Stimulated activated CD8-positive, alpha-beta memory T cell treated with anti-CD3 and anti-CD28 coated beads, Interleukin-12 subunit alpha, Interleukin-12 subunit beta, amount 100 ng/mL, for 24 hours (primary cell): ENCODE measurements around the gene HOXD9.

ENCODE experiments used
- DNase-seq: peaks from one replicate; pipeline ENCODE4 v3.0.0-alpha.2; 2020; ENCODE audit errors: extremely low read depth

Gene HOXD9

GRCh38 chr2:176165370-176166050 lies 43.0 kb downstream of the HOXD9 start:
- no peak for DNase-seq

GRCh38 chr2:176166272-176166671 lies 43.8 kb downstream of the HOXD9 start:
- DNase-seq = no peak

- DNase-seq = no peak
Observed at GRCh38 chr2:176167398-176167797, 44.9 kb downstream of the HOXD9 start.

GRCh38 chr2:176169181-176169580 lies 46.7 kb downstream of the HOXD9 start:
- DNase-seq = no peak

GRCh38 chr2:176169711-176170110 lies 47.2 kb downstream of the HOXD9 start:
- DNase-seq = no peak

- no peak for DNase-seq
Observed at GRCh38 chr2:176170602-176171305, 48.2 kb downstream of the HOXD9 start.

GRCh38 chr2:176171351-176172006 lies 49.0 kb downstream of the HOXD9 start:
- no peak for DNase-seq

- no peak for DNase-seq
Observed at GRCh38 chr2:176172007-176172894, 49.7 kb downstream of the HOXD9 start.

GRCh38 chr2:176172895-176173566 lies 50.5 kb downstream of the HOXD9 start:
- DNase-seq = no peak

- DNase-seq = no peak
Observed at GRCh38 chr2:176173567-176174381, 51.3 kb downstream of the HOXD9 start.

- no peak for DNase-seq
Observed at GRCh38 chr2:176174382-176174823, 51.9 kb downstream of the HOXD9 start.
